Fibroblast of villous mesenchyme (primary cell): ENCODE data around the gene ROBO3. TPM values are rescaled to one million over a fixed set of nuclear protein-coding genes. Genes with fewer than 3 reads are reported as not detected.

Experiments used
- DNase-seq: peaks from one replicate; pipeline ENCODE4 v3.0.0-alpha.2; 2010; ENCODE audit warnings: low read depth
- H3K4me3 ChIP-seq: 2 replicates; pipeline ENCODE4 v1.5.1; 2011; ENCODE audit warnings: low read depth, mild to moderate bottlenecking, low read length
- CTCF ChIP-seq: IDR thresholded peaks from 2 replicates; pipeline ENCODE4 v1.5.1; 2012; ENCODE audit warnings: low read depth, mild to moderate bottlenecking, low read length; ENCODE audit not compliant: insufficient read depth
- total RNA-seq: library from RNA; depleted of rRNA; stranded (reverse); fragments of >200 nt; gene quantifications from 2 replicates; pipeline ENCODE4 v1.2.3, GENCODE V29; 2012

ROBO3 gene
- total RNA-seq, result 6.5 and 18.7 TPM in 2 replicates

DNA sequence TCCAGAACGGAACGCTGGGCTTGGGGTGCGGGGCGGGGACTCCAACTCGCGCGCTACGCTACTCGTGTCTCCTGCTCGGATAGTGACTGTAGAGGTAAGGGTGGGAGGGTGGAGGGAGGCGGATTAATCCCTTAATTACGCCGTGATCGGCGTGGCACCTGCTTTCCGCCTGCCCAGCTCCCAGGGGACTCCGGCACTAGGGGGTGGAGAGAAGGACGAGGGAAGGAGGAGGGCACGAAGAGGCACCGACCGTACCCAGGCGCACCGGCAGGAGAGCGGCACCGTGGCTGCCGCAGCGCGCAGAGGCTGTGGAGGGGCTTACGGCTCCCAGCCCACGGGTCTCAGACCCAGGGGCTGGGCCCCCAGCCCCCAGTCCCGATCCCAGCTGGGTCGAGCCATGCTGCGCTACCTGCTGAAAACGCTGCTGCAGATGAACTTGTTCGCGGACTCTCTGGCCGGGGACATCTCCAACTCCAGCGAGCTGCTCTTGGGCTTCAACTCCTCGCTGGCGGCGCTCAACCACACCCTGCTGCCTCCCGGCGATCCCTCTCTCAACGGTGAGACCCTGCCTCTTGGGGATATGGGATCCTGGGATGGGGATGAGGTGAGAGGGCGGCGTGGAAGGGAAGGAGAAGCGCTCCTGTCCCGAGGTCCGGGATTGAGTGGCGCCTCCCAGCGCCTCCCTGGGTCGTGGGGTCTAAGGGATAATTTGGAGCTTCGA is at the start of gene ROBO3:
TSS of gene ROBO3 (plus strand) at position 252 of the 721 bp plus-strand sequence. CDS start at position 398, 146 bp downstream.
- peak within 1 kb of the TSS; percentile 27 for H3K4me3 ChIP-seq
- TF ChIP-seq CTCF, result no peak
- no peak for DNase-seq

DNA sequence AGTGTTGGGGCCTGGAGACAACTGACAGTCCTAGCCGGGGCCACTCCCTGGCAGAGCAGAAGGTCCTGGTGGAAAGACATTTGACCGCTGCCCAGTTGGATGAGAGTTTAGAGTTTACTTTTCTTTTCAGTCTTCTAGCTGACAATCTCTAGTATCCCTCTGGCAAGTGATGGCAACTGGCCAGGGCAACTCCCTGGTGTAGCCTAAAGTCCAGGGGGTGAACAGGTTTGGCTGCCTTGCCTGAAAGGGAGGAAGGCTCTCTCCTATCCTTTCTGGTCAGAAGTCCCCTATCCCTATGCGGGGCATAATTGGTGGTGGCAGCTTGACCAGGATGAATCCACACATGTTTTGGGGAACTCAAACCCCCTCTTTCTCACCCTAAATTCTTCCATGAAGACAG is 48.2 kb upstream of the ROBO3 start:
- no peak for DNase-seq
- H3K4me3 ChIP-seq, result no peak overlapping the region
- TF ChIP-seq CTCF, result no peak

GRCh38 chr11:124821995-124822730 is 43.1 kb upstream of the ROBO3 start:
- no peak for TF ChIP-seq CTCF
- no peak for DNase-seq
- H3K4me3 ChIP-seq, result no peak overlapping the region

- DNase-seq, result no peak
- H3K4me3 ChIP-seq, result no peak overlapping the region
- no peak for TF ChIP-seq CTCF
These were observed 41.5 kb upstream of the ROBO3 start for GRCh38 chr11:124823512-124824376.

- H3K4me3 ChIP-seq, result no peak overlapping the region
- DNase-seq, result no peak
- no peak for TF ChIP-seq CTCF
These were observed 39.4 kb upstream of the ROBO3 start for GRCh38 chr11:124825876-124826275.

GRCh38 chr11:124829986-124830385 is 35.2 kb upstream of the ROBO3 start:
- DNase-seq, result no peak
- no peak overlapping the region for H3K4me3 ChIP-seq
- no peak for TF ChIP-seq CTCF
